ENCODE data around the gene SLC5A8.

Gene SLC5A8

DNA sequence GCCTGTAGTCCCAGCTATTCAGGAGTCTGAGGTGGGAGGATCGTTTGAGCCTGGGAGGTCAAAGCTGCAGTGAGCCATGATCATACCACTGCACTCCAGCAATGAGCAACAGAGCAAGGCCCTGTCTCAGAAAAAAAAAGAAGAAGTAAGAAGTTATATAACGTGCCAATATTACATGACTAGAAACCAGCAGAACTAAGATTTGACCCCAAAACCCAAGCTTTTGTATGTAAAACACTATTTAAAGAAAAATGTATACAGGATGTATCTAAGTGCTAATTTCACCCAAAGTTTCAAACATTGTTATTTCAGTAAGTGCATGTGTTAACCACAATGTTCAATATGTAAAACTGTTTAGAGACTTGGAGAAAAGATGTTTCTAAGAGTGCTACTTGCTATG is 94.7 kb downstream of the SLC5A8 start:
- no peaks in the 10 kb centered on the region for H3K36me3 Mint-ChIP-seq
- no peaks in the 10 kb centered on the region for H3K27me3 Mint-ChIP-seq
- CTCF ChIA-PET, result no interaction called here
- no peaks in the 10 kb centered on the region for H3K9me3 Mint-ChIP-seq
- no peak overlapping the region for H3K4me3 Mint-ChIP-seq
- DNase-seq, result no peak
- no peaks in the 10 kb centered on the region for H3K4me1 Mint-ChIP-seq
- no peak overlapping the region for H3K27ac Mint-ChIP-seq

DNA sequence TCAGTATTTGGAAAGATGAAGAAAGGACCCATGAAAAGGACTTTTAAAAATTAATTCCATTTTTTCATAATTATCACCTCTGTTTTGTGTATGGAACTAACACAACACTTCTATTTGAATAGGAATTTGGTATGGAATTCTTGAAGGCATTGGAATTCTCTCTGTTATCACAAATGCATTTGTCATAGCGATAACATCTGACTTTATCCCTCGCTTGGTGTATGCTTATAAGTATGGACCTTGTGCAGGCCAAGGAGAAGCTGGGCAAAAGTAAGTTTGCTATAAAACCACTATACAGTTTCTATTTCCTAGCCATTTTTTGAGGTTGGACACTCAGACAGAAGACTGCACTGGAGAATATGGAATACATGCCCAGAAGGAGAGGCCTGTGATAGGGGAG is 98.6 kb downstream of the SLC5A8 start:
- no peaks in the 10 kb centered on the region for H3K9me3 Mint-ChIP-seq
- DNase-seq, result no peak
- no peak overlapping the region for H3K4me3 Mint-ChIP-seq
- H3K27me3 Mint-ChIP-seq, result no peaks in the 10 kb centered on the region
- CTCF ChIA-PET, result no interaction called here
- H3K4me1 Mint-ChIP-seq, result no peaks in the 10 kb centered on the region
- H3K27ac Mint-ChIP-seq, result no peak overlapping the region
- no peaks in the 10 kb centered on the region for H3K36me3 Mint-ChIP-seq

GRCh38 chr12:101110866-101111265 is 99.2 kb downstream of the SLC5A8 start:
- Mint-ChIP-seq H3K27me3 (no peaks in the 10 kb centered on the region), H3K9me3 (no peaks in the 10 kb centered on the region), H3K36me3 (no peaks in the 10 kb centered on the region), H3K27ac (no peak overlapping the region), H3K4me1 (no peaks in the 10 kb centered on the region), H3K4me3 (no peak overlapping the region)
- DNase-seq, result no peak
- CTCF ChIA-PET, result no interaction called here

- no peaks in the 10 kb centered on the region for H3K27me3 Mint-ChIP-seq
- no peak overlapping the region for H3K27ac Mint-ChIP-seq
- CTCF ChIA-PET, result no interaction called here
- no peaks in the 10 kb centered on the region for H3K4me1 Mint-ChIP-seq
- no peaks in the 10 kb centered on the region for H3K36me3 Mint-ChIP-seq
- no peak overlapping the region for H3K4me3 Mint-ChIP-seq
- peaks cover 2% of the 10 kb centered on the region for H3K9me3 Mint-ChIP-seq
- no peak for DNase-seq
Measured at GRCh38 chr12:101108130-101108529, 101.9 kb downstream of the SLC5A8 start.

DNA sequence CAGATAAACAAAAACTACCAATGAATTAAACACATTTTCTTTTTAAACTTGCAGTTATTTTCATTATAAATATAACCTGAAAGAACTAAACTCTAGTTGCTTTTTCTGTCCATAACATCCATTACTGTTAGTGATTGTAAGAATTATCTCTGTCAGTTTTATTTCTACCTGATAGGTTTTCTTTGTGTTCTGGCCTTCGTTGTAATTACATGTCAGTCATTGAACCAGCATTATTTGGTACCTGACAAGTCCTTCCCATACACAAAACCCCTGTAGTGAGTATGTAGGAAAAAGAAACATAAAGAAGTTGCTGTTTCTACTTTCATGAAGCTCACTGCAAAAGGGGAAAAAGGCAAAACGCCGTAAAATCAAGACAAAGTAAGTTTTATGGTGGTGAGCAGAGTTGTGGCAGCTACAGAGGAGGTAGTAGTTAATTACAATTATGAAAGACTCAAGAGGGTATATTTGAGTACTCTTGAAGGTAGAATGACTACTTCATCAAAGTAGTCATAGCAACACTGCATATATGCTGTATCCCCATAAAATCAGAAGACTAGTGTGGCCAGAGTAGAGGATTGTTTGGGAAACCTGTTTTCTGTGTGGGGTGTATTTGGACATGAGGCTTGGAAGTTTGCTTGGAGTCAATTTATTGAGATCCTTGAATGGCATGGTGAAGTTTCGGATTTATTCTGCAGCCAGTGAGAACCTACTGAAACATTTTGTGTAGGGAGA is 102.8 kb downstream of the SLC5A8 start:
- H3K27me3 Mint-ChIP-seq, result no peaks in the 10 kb centered on the region
- no peaks in the 10 kb centered on the region for H3K4me1 Mint-ChIP-seq
- CTCF ChIA-PET, result no interaction called here
- H3K9me3 Mint-ChIP-seq, result peaks cover 2% of the 10 kb centered on the region
- H3K27ac Mint-ChIP-seq, result no peak overlapping the region
- H3K36me3 Mint-ChIP-seq, result no peaks in the 10 kb centered on the region
- H3K4me3 Mint-ChIP-seq, result no peak overlapping the region
- no peak for DNase-seq

Measured in activated naive CD4-positive, alpha-beta T cell treated with anti-CD3 and anti-CD28 coated beads, Interleukin-2, amount 10 ng/mL, durations not matched to agents 7 days and 5 days (primary cell).